T-cell (primary cell): ENCODE results near the gene FNIP2. TPM values are rescaled to one million over a fixed set of nuclear protein-coding genes. Genes with fewer than 3 reads are reported as not detected.
A peak's percentile ranks its signal among the peaks of the same experiment; 100 is the strongest.

Source experiments
- ATAC-seq, 4 experiments: fragments of 200-7000 bp in 3 of 4; fragments of 150-1000 bp in 1 of 4; cut with Tn5 transposase; replicated peaks in 1 of 4; 1 replicate in 3 of 4; 2 replicates in 1 of 4; pipeline ENCODE4 v1.10.0; 2021; ENCODE audit warnings: moderate library complexity in 3 of 4, mild to moderate bottlenecking in 2 of 4, moderate number of reproducible peaks in 1 of 4
- CTCF ChIA-PET, 2 donors: fragments of 300-600 bp; sonication (Branson Sonifier 250); formaldehyde crosslinking; loops; one replicate each; lab custom pipeline; 2022; ENCODE audit warnings: antibody characterized with exemption in 2 of 2; lab: Charles Lee
- POLR2A ChIA-PET, 2 donors: fragments of 300-600 bp; sonication (Branson Sonifier 250); formaldehyde crosslinking; loops; one replicate each; lab custom pipeline; 2022; ENCODE audit warnings: antibody characterized with exemption in 2 of 2; lab: Charles Lee
- DNase-seq, 35 experiments: peaks; one replicate each; pipeline versions ENCODE4 v3.0.0 to v3.0.0-alpha.2; 2013 to 2023
- H3K27ac ChIP-seq: one replicate; pipeline ENCODE4 v1.5.1; 2013; ENCODE audit warnings: low read length
- H3K27me3 ChIP-seq, 2 experiments: replicated peaks in 1 of 2; 1 replicate in 1 of 2; 2 replicates in 1 of 2; pipeline versions ENCODE4 v1.6.1 to v1.7.0; 2013; ENCODE audit warnings: low read length in 1 of 2, mixed read lengths in 1 of 2; ENCODE audit not compliant: control insufficient read depth in 2 of 2, insufficient read depth in 2 of 2; ENCODE audit errors: extremely low read depth in 1 of 2
- H3K36me3 ChIP-seq, 2 donors: 1 replicate in 1 of 2; 2 replicates in 1 of 2; pipeline versions ENCODE4 v1.6.1 to v1.7.0; 2013; ENCODE audit warnings: low read length in 1 of 2; ENCODE audit not compliant: control insufficient read depth in 2 of 2, insufficient read depth in 1 of 2; ENCODE audit errors: extremely low read depth in 1 of 2
- H3K4me1 ChIP-seq, 2 experiments: 1 replicate in 1 of 2; 2 replicates in 1 of 2; pipeline versions ENCODE4 v1.6.1 to v1.7.0; 2013; ENCODE audit warnings: low read length in 2 of 2, mixed read lengths in 1 of 2; ENCODE audit not compliant: insufficient read depth in 2 of 2, control insufficient read depth in 1 of 2; ENCODE audit errors: extremely low read depth in 1 of 2
- H3K4me3 ChIP-seq, 2 donors: 1 replicate in 1 of 2; 2 replicates in 1 of 2; pipeline versions ENCODE4 v1.5.1 to v1.7.0; 2013; ENCODE audit warnings: mild to moderate bottlenecking in 2 of 2, low read length in 1 of 2, moderate library complexity in 1 of 2; ENCODE audit not compliant: control insufficient read depth in 1 of 2; ENCODE audit errors: extremely low read depth in 1 of 2
- H3K9me3 ChIP-seq: 2 replicates; pipeline ENCODE4 v1.7.0; 2013
- H3K27ac Mint-ChIP-seq, 2 donors: one replicate each; pipeline ENCODE4 v1.8.0; 2020 to 2021; ENCODE audit warnings: mild to moderate bottlenecking in 2 of 2, mixed read lengths in 2 of 2
- H3K27me3 Mint-ChIP-seq, 2 donors: one replicate each; pipeline ENCODE4 v1.8.0; 2021 to 2022; ENCODE audit warnings: mixed read lengths in 2 of 2
- H3K36me3 Mint-ChIP-seq: one replicate; pipeline ENCODE4 v1.8.0; 2021; ENCODE audit warnings: mixed read lengths
- H3K4me1 Mint-ChIP-seq, 3 donors: one replicate each; pipeline ENCODE4 v1.8.0; 2020 to 2022; ENCODE audit warnings: mixed read lengths in 3 of 3, mild to moderate bottlenecking in 1 of 3
- H3K4me3 Mint-ChIP-seq, 3 donors: one replicate each; pipeline ENCODE4 v1.8.0; 2020 to 2022; ENCODE audit warnings: mild to moderate bottlenecking in 3 of 3, mixed read lengths in 3 of 3, moderate library complexity in 3 of 3
- H3K9me3 Mint-ChIP-seq, 3 donors: one replicate each; pipeline ENCODE4 v1.8.0; 2020 to 2022; ENCODE audit warnings: mixed read lengths in 3 of 3
- WGBS: methylation state at CpG from one replicate; pipeline ENCODE4 v1.1.5; 2013; ENCODE audit warnings: missing lambda C conversion rate; ENCODE audit not compliant: insufficient coverage; 5-methylcytosine and 5-hydroxymethylcytosine counted together
- total RNA-seq, 35 experiments: library from RNA in 6 of 35; stranded (reverse) in 6 of 35; fragments of 120-200 nt in 1 of 35; gene quantifications; one replicate each; pipeline versions ENCODE4 v1.2.1 to v1.2.4 and lab custom pipeline; 2013 to 2026

Gene FNIP2
- total RNA-seq, 5 donors from 2014 or later (not counting 1 experiment from before 2014, with no cell fraction given), result 6.7 to 11.1 (median 10.7) TPM

GRCh38 chr4:158767451-158767850, 1.4 kb upstream of the FNIP2 start:
- Histone ChIP-seq H3K9me3 (no peaks in the 10 kb centered on the region), H3K36me3 (no peaks in the 10 kb centered on the region), H3K27me3 (peaks cover 0 to 2% of the 10 kb centered on the region in 2 experiments), H3K4me3 (no peak overlapping the region), H3K27ac (no peak overlapping the region), H3K4me1 (peaks cover 9 to 10% of the 10 kb centered on the region in 2 experiments)
- H3K27me3 Mint-ChIP-seq, result peaks cover 0 to 4% of the 10 kb centered on the region in 2 donors
- ChIA-PET POLR2A (no interaction called here), CTCF (no interaction called here)
- H3K36me3 Mint-ChIP-seq, result no peaks in the 10 kb centered on the region
- DNase-seq (no peak), ATAC-seq (no peak)
- peak overlapping the region; percentile 80 to 100 (median 80) for H3K4me3 Mint-ChIP-seq
- WGBS, result 0% methylated on average over 1 of the region's 2 CpGs
- peak overlapping the region in 1 of 2 donors; percentile 92 for H3K27ac Mint-ChIP-seq
- no peaks in the 10 kb centered on the region for H3K9me3 Mint-ChIP-seq
- H3K4me1 Mint-ChIP-seq, result peaks cover 31 to 39% (median 36%) of the 10 kb centered on the region in 3 donors

- CTCF ChIA-PET, result interaction anchor here in 1 of 2 donors (0.6 to 1.3 kb wide), 3 partner anchors 11 to 89 kb away, joined by 3 read pairs; no protein-coding TSS in a partner anchor
- Mint-ChIP-seq H3K4me3 (peak overlapping the region; percentile 96 to 100 (median 99)), H3K27ac (peak overlapping the region; percentile 91 to 93), H3K36me3 (no peaks in the 10 kb centered on the region), H3K27me3 (no peaks in the 10 kb centered on the region), H3K4me1 (peaks cover 33 to 48% (median 40%) of the 10 kb centered on the region in 3 donors), H3K9me3 (no peaks in the 10 kb centered on the region)
- DNase-seq, result peak; percentile 2 to 60 (median 25)
- POLR2A ChIA-PET, result interaction anchor here (0.7 to 0.9 kb wide), 3 partner anchors 56 to 573 kb away, joined by 3 to 4 read pairs (median 3); no protein-coding TSS in a partner anchor
- H3K27me3 ChIP-seq, result peaks cover 0 to 2% of the 10 kb centered on the region in 2 experiments
- H3K4me3 ChIP-seq, result peak overlapping the region; percentile 67 to 83
- peaks cover 9 to 10% of the 10 kb centered on the region in 2 experiments for H3K4me1 ChIP-seq
- H3K27ac ChIP-seq, result peak overlapping the region; percentile 43
- peak; percentile 41 to 46 (median 44) for ATAC-seq
- WGBS, result 0% methylated on average over 36 of the region's 49 CpGs
- H3K9me3 ChIP-seq, result no peaks in the 10 kb centered on the region
- H3K36me3 ChIP-seq, result no peaks in the 10 kb centered on the region
Observed at GRCh38 chr4:158769175-158769921, 522 bp downstream of the FNIP2 start.

GRCh38 chr4:158770671-158771070, 1.8 kb downstream of the FNIP2 start:
- Mint-ChIP-seq H3K9me3 (no peaks in the 10 kb centered on the region), H3K4me3 (peak overlapping the region; percentile 96 to 100 (median 99)), H3K27me3 (no peaks in the 10 kb centered on the region), H3K4me1 (peaks cover 41 to 57% (median 47%) of the 10 kb centered on the region in 3 donors), H3K36me3 (no peaks in the 10 kb centered on the region), H3K27ac (peak overlapping the region in 1 of 2 donors; percentile 91)
- CTCF ChIA-PET, result no interaction called here
- Histone ChIP-seq H3K36me3 (no peaks in the 10 kb centered on the region), H3K27me3 (no peaks in the 10 kb centered on the region), H3K4me3 (no peak overlapping the region), H3K9me3 (no peaks in the 10 kb centered on the region), H3K4me1 (peaks cover 9 to 10% of the 10 kb centered on the region in 2 experiments), H3K27ac (no peak overlapping the region)
- POLR2A ChIA-PET, result no interaction called here
- ATAC-seq, result no peak
- WGBS, result no CpG with 5 or more reads among the region's 5 CpGs
- no peak for DNase-seq

- DNase-seq (no peak), ATAC-seq (no peak)
- CTCF ChIA-PET, result no interaction called here
- no peak overlapping the region for H3K4me3 Mint-ChIP-seq
- no peaks in the 10 kb centered on the region for H3K27me3 ChIP-seq
- H3K27ac ChIP-seq, result no peak overlapping the region
- peaks cover 44 to 61% (median 51%) of the 10 kb centered on the region in 3 donors for H3K4me1 Mint-ChIP-seq
- no peaks in the 10 kb centered on the region for H3K36me3 ChIP-seq
- no peaks in the 10 kb centered on the region for H3K36me3 Mint-ChIP-seq
- H3K27ac Mint-ChIP-seq, result no peak overlapping the region
- POLR2A ChIA-PET, result no interaction called here
- H3K4me1 ChIP-seq, result peaks cover 9 to 10% of the 10 kb centered on the region in 2 experiments
- no peaks in the 10 kb centered on the region for H3K9me3 Mint-ChIP-seq
- no peak overlapping the region for H3K4me3 ChIP-seq
- H3K27me3 Mint-ChIP-seq, result no peaks in the 10 kb centered on the region
- no peaks in the 10 kb centered on the region for H3K9me3 ChIP-seq
- 92% methylated on average over 1 of the region's 2 CpGs for WGBS
Observed at GRCh38 chr4:158771776-158772175, 3.0 kb downstream of the FNIP2 start.

- no peak overlapping the region for H3K27ac ChIP-seq
- DNase-seq, result no peak
- no peaks in the 10 kb centered on the region for H3K9me3 ChIP-seq
- H3K27me3 ChIP-seq, result no peaks in the 10 kb centered on the region
- no peak for ATAC-seq
- H3K36me3 ChIP-seq, result no peaks in the 10 kb centered on the region
- no peaks in the 10 kb centered on the region for H3K9me3 Mint-ChIP-seq
- peaks cover 5 to 13% of the 10 kb centered on the region in 2 experiments for H3K4me1 ChIP-seq
- no peak overlapping the region for H3K4me3 ChIP-seq
- CTCF ChIA-PET, result interaction anchor here in 1 of 2 donors (0.5 kb wide), 1 partner anchor 67 kb away, joined by 3 read pairs; no protein-coding TSS in a partner anchor
- peak overlapping the region in 1 of 2 donors; percentile 50 for H3K27ac Mint-ChIP-seq
- H3K27me3 Mint-ChIP-seq, result no peaks in the 10 kb centered on the region
- WGBS, result 82% methylated on average over 1 of the region's 1 CpG
- peaks cover 52 to 60% (median 54%) of the 10 kb centered on the region in 3 donors for H3K4me1 Mint-ChIP-seq
- POLR2A ChIA-PET, result interaction anchor here in 1 of 2 donors (0.8 kb wide), 1 partner anchor 11 kb away, joined by 3 read pairs; no protein-coding TSS in a partner anchor
- no peaks in the 10 kb centered on the region for H3K36me3 Mint-ChIP-seq
- no peak overlapping the region for H3K4me3 Mint-ChIP-seq
Observed at GRCh38 chr4:158775091-158775651, 6.3 kb downstream of the FNIP2 start.

GRCh38 chr4:158776106-158776505, 7.3 kb downstream of the FNIP2 start:
- POLR2A ChIA-PET, result no interaction called here
- Histone ChIP-seq H3K27me3 (no peaks in the 10 kb centered on the region), H3K4me3 (no peak overlapping the region), H3K27ac (no peak overlapping the region), H3K36me3 (no peaks in the 10 kb centered on the region), H3K9me3 (no peaks in the 10 kb centered on the region), H3K4me1 (peaks cover 5 to 8% of the 10 kb centered on the region in 2 experiments)
- ATAC-seq (no peak), DNase-seq (no peak)
- CTCF ChIA-PET, result no interaction called here
- Mint-ChIP-seq H3K27me3 (no peaks in the 10 kb centered on the region), H3K36me3 (no peaks in the 10 kb centered on the region), H3K9me3 (no peaks in the 10 kb centered on the region), H3K27ac (no peak overlapping the region), H3K4me3 (no peak overlapping the region), H3K4me1 (peaks cover 45 to 51% (median 51%) of the 10 kb centered on the region in 3 donors)
- WGBS, result no CpG with 5 or more reads among the region's 1 CpG
